HG03558 (cell line): ENCODE results near the gene ZNF750.

Source experiments
- ATAC-seq: cut with Tn5 transposase; IDR thresholded peaks from one replicate; pipeline ENCODE4 v1.9.1; 2021; ENCODE audit warnings: moderate number of reproducible peaks; ENCODE audit not compliant: unreplicated experiment; ENCODE audit errors: extremely low read depth

The ZNF750 gene

GRCh38 chr17:82873521-82873920 lies 33.7 kb upstream of the ZNF750 start:
- no peak for ATAC-seq

- no peak for ATAC-seq
Measured at GRCh38 chr17:82872591-82873520, 33.0 kb upstream of the ZNF750 start.

- no peak for ATAC-seq
Measured at GRCh38 chr17:82871776-82872561, 32.1 kb upstream of the ZNF750 start.

GRCh38 chr17:82871056-82871775 lies 31.4 kb upstream of the ZNF750 start:
- ATAC-seq, result no peak

- no peak for ATAC-seq
Measured at GRCh38 chr17:82870541-82870940, 30.7 kb upstream of the ZNF750 start.

- no peak for ATAC-seq
Measured at GRCh38 chr17:82870091-82870491, 30.3 kb upstream of the ZNF750 start.

GRCh38 chr17:82869536-82869935 lies 29.7 kb upstream of the ZNF750 start:
- ATAC-seq, result no peak

- ATAC-seq, result no peak
Measured at GRCh38 chr17:82868715-82869131, 28.9 kb upstream of the ZNF750 start.

GRCh38 chr17:82867763-82868325 lies 28.0 kb upstream of the ZNF750 start:
- ATAC-seq, result no peak

- ATAC-seq, result no peak
Measured at GRCh38 chr17:82866590-82867191, 26.9 kb upstream of the ZNF750 start.

GRCh38 chr17:82865774-82866395 lies 26.1 kb upstream of the ZNF750 start:
- no peak for ATAC-seq

- ATAC-seq, result no peak
Measured at GRCh38 chr17:82865274-82865673, 25.5 kb upstream of the ZNF750 start.

GRCh38 chr17:82864713-82865248 lies 25.0 kb upstream of the ZNF750 start:
- ATAC-seq, result no peak

GRCh38 chr17:82863941-82864712 lies 24.3 kb upstream of the ZNF750 start:
- ATAC-seq, result peak; percentile 62

GRCh38 chr17:82863383-82863940 lies 23.6 kb upstream of the ZNF750 start:
- no peak for ATAC-seq

- no peak for ATAC-seq
Measured at GRCh38 chr17:82862737-82863382, 23.0 kb upstream of the ZNF750 start.

- ATAC-seq, result no peak
Measured at GRCh38 chr17:82862191-82862590, 22.4 kb upstream of the ZNF750 start.

- ATAC-seq, result no peak
Measured at GRCh38 chr17:82861393-82861775, 21.6 kb upstream of the ZNF750 start.
